K562 (cell line): ENCODE results near the gene EXOSC2.

Experiments used
- CHD2 ChIP-seq: IDR thresholded peaks from 2 replicates; pipeline ENCODE4 v1.6.1; 2011; ENCODE audit warnings: low read depth, low read length
- CTCF ChIP-seq, 3 experiments: IDR thresholded peaks in 2 of 3; conservative IDR thresholded peaks in 1 of 3; 2 replicates each; pipeline ENCODE4 v1.5.1; 2011 to 2012; ENCODE audit warnings: low read length in 3 of 3, mild to moderate bottlenecking in 3 of 3, control low read depth in 2 of 3, improper control_type of control experiment in 1 of 3, inconsistent platforms in 1 of 3, low read depth in 1 of 3, mixed read lengths in 1 of 3, moderate library complexity in 1 of 3; ENCODE audit not compliant: insufficient read depth in 2 of 3
- E2F5 ChIP-seq: sonication (generic); formaldehyde crosslinking; IDR thresholded peaks from 2 replicates; pipeline ENCODE4 v1.8.0; 2022; ENCODE audit warnings: mild to moderate bottlenecking, missing genetic modification reagents
- ELF4 ChIP-seq: fragments of 450-650 bp; formaldehyde crosslinking; IDR thresholded peaks from 2 replicates; pipeline ENCODE4 v1.4.0; 2022; ENCODE audit warnings: missing genetic modification characterization
- MYBL2 ChIP-seq, 2 experiments: fragments of 450-650 bp in 1 of 2; sonication (generic) in 1 of 2; formaldehyde crosslinking in 1 of 2; IDR thresholded peaks; 2 replicates each; pipeline versions ENCODE4 v1.6.1 to v1.8.1; 2017 to 2022; ENCODE audit warnings: borderline replicate concordance in 1 of 2, inconsistent platforms in 1 of 2, low read depth in 1 of 2, mild to moderate bottlenecking in 1 of 2, missing genetic modification reagents in 1 of 2, moderate library complexity in 1 of 2
- NBN ChIP-seq: fragments of 450-650 bp; IDR thresholded peaks from 2 replicates; pipeline ENCODE4 v1.6.1; 2016; ENCODE audit warnings: low read depth, mild to moderate bottlenecking
- NFYB ChIP-seq: IDR thresholded peaks from 2 replicates; pipeline ENCODE4 v1.6.1; 2011; ENCODE audit warnings: mild to moderate bottlenecking, moderate library complexity; ENCODE audit not compliant: insufficient read length; ENCODE audit errors: extremely low read depth
- POLR2AphosphoS5 ChIP-seq: IDR thresholded peaks from 2 replicates; pipeline ENCODE4 v1.6.1; 2011; ENCODE audit warnings: mild to moderate bottlenecking, low read depth, low read length, moderate library complexity; ENCODE audit not compliant: control insufficient read depth, insufficient read depth
- VEZF1 ChIP-seq: fragments of 200-800 bp; sonication (Bioruptor generic); IDR thresholded peaks from 2 replicates; pipeline ENCODE4 v1.6.1; 2017; ENCODE audit warnings: missing genetic modification characterization, missing compliant biosample characterization
- ZNF140 ChIP-seq: fragments of 250-450 bp; sonication (Bioruptor Pico); IDR thresholded peaks from 2 replicates; pipeline ENCODE4 v1.8.0; 2021; ENCODE audit warnings: moderate library complexity, mild to moderate bottlenecking, inconsistent platforms

- TF ChIP-seq VEZF1 (no peak), ZNF140 (CRISPR knock-in tag) (no peak), CTCF (IDR thresholded peaks at IDR 0.05 in 2 of 3, conservative IDR thresholded peaks at IDR 0.05 in 1 of 3; ENCODE audit: insufficient read depth in 2 of 3, low read depth in 1 of 3, low read length in 3 of 3) (no peak), POLR2AphosphoS5 (no peak), E2F5 (no peak), ELF4 (CRISPR knock-in tag) (no peak), CHD2 (no peak), NFYB (no peak), MYBL2 (IDR thresholded peaks at IDR 0.05; ENCODE audit: low read depth) (no peak), MYBL2 (CRISPR knock-in tag; IDR thresholded peaks at IDR 0.05; ENCODE audit: borderline replicate concordance) (no peak), NBN (no peak)
Observed at GRCh38 chr9:130663258-130663976, 30.2 kb upstream of the EXOSC2 start.
